Measurements from ENCODE around the gene NR2E3. TPM values are rescaled to one million over a fixed set of nuclear protein-coding genes. Genes with fewer than 3 reads are reported as not detected.

Gene NR2E3
- not detected for total RNA-seq

DNA sequence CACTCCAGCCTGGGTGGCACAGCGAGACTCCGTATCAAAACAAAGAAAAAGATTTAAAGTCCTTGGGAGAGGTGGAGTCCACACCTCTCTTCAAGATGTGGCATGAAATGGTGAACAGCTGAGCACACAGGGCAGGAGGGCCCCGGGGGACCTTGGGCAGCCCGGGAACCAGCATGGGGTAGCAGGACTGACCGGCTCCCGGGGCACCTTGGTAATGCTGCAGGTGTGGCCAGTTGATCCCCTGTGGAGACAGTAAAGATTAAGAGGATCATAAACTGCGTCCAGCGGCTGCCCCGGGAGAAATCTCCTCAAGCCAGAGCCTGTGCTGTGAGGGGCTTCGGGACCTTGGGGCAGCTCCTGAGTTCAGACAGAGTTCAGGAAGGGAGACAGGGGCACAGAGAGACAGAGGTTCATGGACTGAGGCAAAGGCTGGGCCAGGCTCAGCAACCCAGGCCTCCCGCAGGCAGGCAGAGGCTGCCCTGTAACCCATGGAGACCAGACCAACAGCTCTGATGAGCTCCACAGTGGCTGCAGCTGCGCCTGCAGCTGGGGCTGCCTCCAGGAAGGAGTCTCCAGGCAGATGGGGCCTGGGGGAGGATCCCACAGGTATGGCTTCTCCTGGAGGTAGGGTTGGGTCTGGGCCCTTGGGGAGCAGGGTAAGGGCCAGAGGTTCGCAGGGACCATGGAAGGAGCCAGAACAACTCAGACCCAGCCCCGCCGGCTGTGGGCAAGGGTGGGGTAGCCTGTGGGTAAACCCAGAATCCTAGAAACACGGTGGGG is at the start of gene NR2E3:
TSS of gene NR2E3 (plus strand) at position 299 of the 780 bp plus-strand sequence. CDS start at position 489, 190 bp downstream.
- no peaks in the 10 kb centered on the region for H3K9me3 Mint-ChIP-seq
- peaks cover 5% of the 10 kb centered on the region for H3K27me3 Mint-ChIP-seq
- no peak for ATAC-seq (replicated peaks)
- no peak within 1 kb of the TSS for H3K27ac Mint-ChIP-seq
- H3K36me3 Mint-ChIP-seq (ENCODE audit: low read depth) = no peaks in the 10 kb centered on the region
- H3K4me3 Mint-ChIP-seq = no peak within 1 kb of the TSS
- H3K4me1 Mint-ChIP-seq = no peaks in the 10 kb centered on the region

DNA sequence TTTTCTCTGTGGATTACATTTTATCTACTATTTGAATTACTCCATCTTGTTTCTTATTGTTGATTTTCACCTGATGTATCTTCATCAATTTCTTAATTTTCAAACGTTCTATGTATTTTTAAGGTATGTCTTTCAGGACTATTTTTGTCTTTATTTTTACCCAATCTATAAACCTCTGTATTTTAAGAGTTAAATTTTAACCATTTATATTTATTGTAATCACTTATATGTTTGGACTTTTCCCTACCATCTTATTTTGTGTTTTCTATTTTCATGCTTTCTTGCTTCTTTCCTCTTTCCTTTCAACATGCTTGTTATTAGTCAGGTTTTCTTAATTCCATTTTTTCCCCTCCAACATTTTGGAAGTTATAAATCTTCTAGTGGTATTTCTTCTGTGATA is 49.5 kb upstream of the NR2E3 start:
- Mint-ChIP-seq H3K9me3 (peaks cover 5% of the 10 kb centered on the region), H3K36me3 (ENCODE audit: low read depth) (no peaks in the 10 kb centered on the region)

DNA sequence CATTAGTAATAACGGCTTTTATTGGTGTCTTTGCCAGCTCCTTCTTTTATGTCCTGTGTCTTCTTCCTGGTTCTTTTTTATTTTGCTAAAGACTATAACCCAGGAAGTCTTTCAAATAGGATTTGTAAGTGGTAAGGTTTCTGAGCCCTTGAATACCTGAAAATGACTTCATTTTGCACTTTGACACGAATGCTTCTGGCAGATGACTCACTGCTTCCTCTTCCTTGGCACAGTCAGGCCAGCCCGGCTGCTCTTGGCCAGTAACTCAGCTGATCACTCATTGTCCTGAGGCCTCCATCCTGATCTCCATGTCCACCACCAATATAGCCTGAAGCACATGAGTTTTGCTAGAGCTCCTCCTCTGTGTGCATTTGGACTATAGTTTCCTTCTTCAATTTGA is 48.7 kb upstream of the NR2E3 start:
- Mint-ChIP-seq H3K36me3 (ENCODE audit: low read depth) (no peaks in the 10 kb centered on the region), H3K9me3 (peaks cover 5% of the 10 kb centered on the region), H3K27me3 (peaks cover 7% of the 10 kb centered on the region), H3K4me1 (no peaks in the 10 kb centered on the region), H3K27ac (no peak overlapping the region), H3K4me3 (no peak overlapping the region)
- peak; percentile 50 for ATAC-seq (replicated peaks)

More for the DNA sequence above, 49.5 kb upstream of the NR2E3 start:
- Mint-ChIP-seq H3K27ac (no peak overlapping the region), H3K4me1 (no peaks in the 10 kb centered on the region), H3K27me3 (peaks cover 12% of the 10 kb centered on the region), H3K4me3 (no peak overlapping the region)
- ATAC-seq (replicated peaks) = no peak

DNA sequence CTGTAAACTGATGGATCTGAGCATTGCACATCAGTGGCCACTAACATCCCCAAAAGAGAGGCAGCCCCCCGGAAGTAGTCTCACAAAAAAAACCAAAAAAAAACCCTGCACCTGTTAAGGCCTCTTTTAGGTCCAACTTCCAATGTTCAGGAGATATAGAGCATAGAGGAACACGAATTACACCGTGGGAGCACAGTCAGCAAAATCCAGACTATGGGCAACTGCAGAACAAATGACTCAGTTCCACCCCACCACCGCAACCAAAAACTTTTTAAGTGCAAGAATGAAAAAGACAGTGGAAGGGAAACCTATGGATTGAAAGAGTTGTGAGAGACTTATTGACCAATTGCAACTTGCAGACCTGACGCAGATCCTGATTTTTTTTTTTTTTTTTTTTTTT is 42.2 kb upstream of the NR2E3 start:
- peaks cover 4% of the 10 kb centered on the region for H3K27me3 Mint-ChIP-seq
- no peak for ATAC-seq (replicated peaks)
- no peak overlapping the region for H3K4me3 Mint-ChIP-seq
- no peak overlapping the region for H3K27ac Mint-ChIP-seq
- H3K4me1 Mint-ChIP-seq = no peaks in the 10 kb centered on the region
- H3K36me3 Mint-ChIP-seq (ENCODE audit: low read depth) = no peaks in the 10 kb centered on the region
- no peaks in the 10 kb centered on the region for H3K9me3 Mint-ChIP-seq

DNA sequence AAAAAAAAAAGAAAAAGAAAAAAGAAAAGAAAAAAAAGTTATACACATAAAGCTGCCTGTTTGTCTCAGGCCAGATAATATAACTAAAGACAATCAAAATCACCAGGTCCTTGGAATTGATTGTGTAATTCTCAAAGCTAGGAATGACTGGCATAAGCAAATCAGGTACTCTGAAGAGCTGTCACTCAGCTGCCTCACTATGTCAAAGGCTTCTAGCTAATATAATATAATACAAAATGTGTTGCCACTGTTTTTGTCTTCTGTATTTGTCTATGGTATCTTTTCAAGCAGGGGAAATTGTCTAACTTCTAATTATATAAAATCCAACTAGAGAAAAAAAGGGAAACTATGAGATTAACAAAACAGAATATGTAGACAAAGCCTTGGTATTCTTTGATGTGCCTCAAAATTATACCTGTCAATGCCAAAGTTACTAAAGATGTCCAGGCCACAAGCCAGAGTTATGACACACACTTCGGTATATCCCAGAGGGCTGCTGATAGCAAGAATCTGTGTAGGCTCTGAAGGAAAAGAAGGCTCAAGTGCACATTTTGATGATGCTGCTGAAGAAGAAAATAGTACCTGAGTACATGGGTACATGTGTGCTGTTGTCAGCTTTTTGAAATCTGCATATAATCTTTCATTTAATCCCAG is 37.0 kb upstream of the NR2E3 start:
- Mint-ChIP-seq H3K4me1 (peaks cover under 1% of the 10 kb centered on the region), H3K36me3 (ENCODE audit: low read depth) (no peaks in the 10 kb centered on the region), H3K27me3 (peaks cover 4% of the 10 kb centered on the region), H3K9me3 (no peaks in the 10 kb centered on the region), H3K27ac (no peak overlapping the region), H3K4me3 (no peak overlapping the region)
- no peak for ATAC-seq (replicated peaks)

- peaks cover 14% of the 10 kb centered on the region for H3K4me1 Mint-ChIP-seq
- H3K36me3 Mint-ChIP-seq (ENCODE audit: low read depth) = no peaks in the 10 kb centered on the region
- H3K27ac Mint-ChIP-seq = no peak overlapping the region
- no peak overlapping the region for H3K4me3 Mint-ChIP-seq
- no peaks in the 10 kb centered on the region for H3K9me3 Mint-ChIP-seq
- ATAC-seq (replicated peaks) = no peak
- H3K27me3 Mint-ChIP-seq = peaks cover 3% of the 10 kb centered on the region
These were observed 34.5 kb upstream of the NR2E3 start for GRCh38 chr15:71775856-71776255.

DNA sequence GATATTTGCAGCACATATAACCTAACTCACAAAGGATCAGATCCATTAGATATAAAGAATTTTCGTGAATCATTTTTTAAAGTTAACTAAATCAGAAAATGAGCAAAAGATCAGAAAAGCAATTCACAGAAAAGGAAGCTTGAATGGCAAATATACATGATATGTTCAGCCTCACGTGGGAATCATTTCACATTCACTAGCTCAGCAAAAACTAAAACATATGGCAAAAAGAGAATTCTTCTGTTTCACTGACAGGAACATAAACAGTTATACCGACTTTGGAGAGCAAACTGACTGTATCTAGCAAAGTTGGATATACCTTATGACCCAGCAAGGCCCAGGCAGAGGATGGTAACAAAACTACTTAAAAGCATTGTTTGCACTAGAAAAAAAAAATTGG is 34.0 kb upstream of the NR2E3 start:
- no peak overlapping the region for H3K4me3 Mint-ChIP-seq
- no peaks in the 10 kb centered on the region for H3K36me3 Mint-ChIP-seq (ENCODE audit: low read depth)
- H3K9me3 Mint-ChIP-seq = no peaks in the 10 kb centered on the region
- H3K4me1 Mint-ChIP-seq = peaks cover 19% of the 10 kb centered on the region
- no peak for ATAC-seq (replicated peaks)
- H3K27ac Mint-ChIP-seq = no peak overlapping the region
- H3K27me3 Mint-ChIP-seq = peaks cover 3% of the 10 kb centered on the region

DNA sequence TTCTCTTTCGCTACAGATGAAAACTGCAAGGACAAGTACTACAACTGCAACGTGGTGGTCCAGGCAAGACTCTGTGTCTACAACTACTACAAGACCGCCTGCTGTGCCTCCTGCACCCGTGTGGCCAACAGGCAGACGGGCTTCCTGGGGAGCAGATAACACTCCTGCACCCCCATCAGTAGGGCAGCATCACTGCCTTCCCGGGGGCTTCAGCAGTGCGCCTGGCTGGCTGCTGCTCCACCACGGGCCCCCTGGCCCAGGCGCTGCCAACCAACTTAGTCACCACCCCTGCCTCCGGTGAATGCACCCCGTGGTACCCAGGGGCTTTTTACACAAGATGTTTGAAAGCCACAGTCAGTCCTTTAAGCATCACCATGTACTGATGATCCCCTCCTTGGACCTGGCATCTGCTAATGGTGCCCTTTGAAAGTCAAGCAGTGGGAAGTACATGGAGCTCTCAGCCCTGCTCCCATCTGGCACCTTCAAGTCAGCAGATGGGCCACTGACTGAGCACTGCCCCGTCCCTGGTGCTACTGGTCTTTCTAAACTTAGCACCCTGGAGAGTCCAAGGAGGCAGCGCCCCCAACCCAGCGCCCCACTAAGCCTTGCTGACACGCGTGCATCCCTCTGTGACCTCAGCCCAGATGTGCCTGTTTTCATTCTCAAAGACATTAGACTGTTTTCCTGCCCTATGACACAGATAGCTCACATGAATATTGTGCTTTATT is 33.0 kb upstream of the NR2E3 start:
- H3K4me1 Mint-ChIP-seq = peaks cover 20% of the 10 kb centered on the region
- no peak for ATAC-seq (replicated peaks)
- no peaks in the 10 kb centered on the region for H3K9me3 Mint-ChIP-seq
- H3K4me3 Mint-ChIP-seq = no peak overlapping the region
- peak overlapping the region; percentile 54 for H3K27ac Mint-ChIP-seq
- H3K36me3 Mint-ChIP-seq (ENCODE audit: low read depth) = no peaks in the 10 kb centered on the region
- H3K27me3 Mint-ChIP-seq = peaks cover 3% of the 10 kb centered on the region

DNA sequence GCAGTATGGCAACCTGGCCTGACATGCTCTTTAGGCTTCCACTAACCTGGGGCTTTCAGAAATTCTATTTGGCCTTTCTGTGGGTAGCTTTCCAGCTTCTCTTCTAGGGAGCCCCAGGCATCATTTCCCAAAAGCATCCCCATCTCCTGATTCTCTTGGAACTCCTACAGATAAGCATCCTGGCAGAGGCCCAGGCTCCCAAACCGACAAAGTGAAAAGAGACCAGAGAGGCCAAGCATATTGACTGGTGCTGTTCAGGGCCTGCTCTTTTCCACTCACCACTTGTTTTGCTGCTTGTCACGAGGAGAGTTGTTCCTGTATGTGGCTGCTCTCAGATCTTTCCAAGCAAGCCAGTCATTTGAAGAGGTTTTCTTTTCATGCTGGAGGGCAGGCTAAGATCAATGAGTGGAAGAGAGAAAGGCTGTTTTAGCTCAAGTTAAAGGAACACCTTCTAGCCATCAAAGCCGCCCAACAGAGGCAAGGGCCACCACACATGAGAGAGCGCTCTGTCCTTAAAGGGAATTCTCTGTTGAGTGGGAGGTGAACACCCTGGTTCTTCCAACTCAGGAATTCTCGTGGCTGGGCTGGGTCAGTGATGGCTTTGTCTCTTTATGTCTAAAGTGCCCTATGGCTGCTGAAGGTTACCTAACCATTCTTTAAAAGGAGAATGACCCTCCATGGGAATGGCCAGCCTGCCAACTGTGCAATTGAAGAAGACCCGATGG is 31.1 kb upstream of the NR2E3 start:
- Mint-ChIP-seq H3K4me1 (peaks cover 20% of the 10 kb centered on the region), H3K27me3 (peaks cover 3% of the 10 kb centered on the region), H3K9me3 (no peaks in the 10 kb centered on the region), H3K36me3 (ENCODE audit: low read depth) (no peaks in the 10 kb centered on the region), H3K27ac (peak overlapping the region; percentile 54), H3K4me3 (no peak overlapping the region)
- ATAC-seq (replicated peaks) = no peak

DNA sequence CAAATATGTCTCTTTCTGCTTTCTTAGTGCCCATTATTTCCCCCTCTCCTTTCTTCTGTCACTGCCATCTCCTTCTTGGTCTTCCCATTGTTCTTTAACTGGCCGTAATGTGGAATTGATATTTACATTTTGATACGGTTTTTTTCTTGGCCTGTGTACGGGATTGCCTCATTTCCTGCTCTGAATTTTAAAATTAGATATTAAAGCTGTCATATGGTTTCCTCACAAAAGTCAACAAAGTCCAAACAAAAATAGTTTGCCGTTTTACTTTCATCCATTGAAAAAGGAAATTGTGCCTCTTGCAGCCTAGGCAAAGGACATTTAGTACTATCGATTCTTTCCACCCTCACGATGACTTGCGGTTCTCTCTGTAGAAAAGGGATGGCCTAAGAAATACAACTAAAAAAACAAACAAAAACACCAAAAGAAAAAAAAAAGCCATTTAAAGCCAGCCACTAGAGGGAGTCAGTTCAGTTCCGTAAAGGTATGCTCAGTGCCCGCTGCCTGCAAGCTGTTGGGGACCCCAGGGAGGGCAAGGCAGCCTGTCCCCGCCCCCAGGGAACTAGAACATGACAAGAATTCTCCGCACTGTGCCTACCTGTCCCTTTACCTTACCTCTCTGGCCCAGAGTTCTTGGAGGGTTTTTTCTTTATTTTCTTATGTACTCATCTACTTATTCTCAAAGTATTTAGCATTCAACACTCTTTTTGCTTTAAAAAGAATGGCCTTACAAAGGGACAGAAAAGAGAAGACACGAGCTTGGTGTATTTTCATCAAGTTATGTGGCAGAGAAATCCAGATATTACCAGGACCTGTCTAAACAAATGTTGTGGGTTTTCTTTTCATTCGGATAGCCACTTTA is 30.0 kb upstream of the NR2E3 start:
- H3K36me3 Mint-ChIP-seq (ENCODE audit: low read depth) = no peaks in the 10 kb centered on the region
- peak; percentile 60 for ATAC-seq (replicated peaks)
- H3K4me3 Mint-ChIP-seq = peak overlapping the region; percentile 80
- H3K27me3 Mint-ChIP-seq = peaks cover 14% of the 10 kb centered on the region
- peak overlapping the region; percentile 85 for H3K27ac Mint-ChIP-seq
- H3K9me3 Mint-ChIP-seq = no peaks in the 10 kb centered on the region
- H3K4me1 Mint-ChIP-seq = peaks cover 20% of the 10 kb centered on the region

- peak; percentile 92 for ATAC-seq (replicated peaks)
- peak overlapping the region; percentile 80 for H3K4me3 Mint-ChIP-seq
These were observed 29.0 kb upstream of the NR2E3 start for GRCh38 chr15:71781179-71781964.

GRCh38 chr15:71781965-71782265 is 28.4 kb upstream of the NR2E3 start:
- H3K4me3 Mint-ChIP-seq = peak overlapping the region; percentile 80
- ATAC-seq (replicated peaks) = no peak
- H3K9me3 Mint-ChIP-seq = no peaks in the 10 kb centered on the region
- H3K27ac Mint-ChIP-seq = peak overlapping the region; percentile 85
- peaks cover 20% of the 10 kb centered on the region for H3K4me1 Mint-ChIP-seq
- H3K27me3 Mint-ChIP-seq = peaks cover 23% of the 10 kb centered on the region
- no peaks in the 10 kb centered on the region for H3K36me3 Mint-ChIP-seq (ENCODE audit: low read depth)

More at GRCh38 chr15:71781179-71781964, 29.0 kb upstream of the NR2E3 start:
- peak overlapping the region; percentile 85 for H3K27ac Mint-ChIP-seq
- H3K36me3 Mint-ChIP-seq (ENCODE audit: low read depth) = no peaks in the 10 kb centered on the region
- H3K27me3 Mint-ChIP-seq = peaks cover 19% of the 10 kb centered on the region
- no peaks in the 10 kb centered on the region for H3K9me3 Mint-ChIP-seq
- H3K4me1 Mint-ChIP-seq = peaks cover 20% of the 10 kb centered on the region
